Right atrium auricular region (tissue), 2 donors: ENCODE results near the gene ZRANB3. TPM values are rescaled to one million over a fixed set of nuclear protein-coding genes. Genes with fewer than 3 reads are reported as not detected.

ENCODE experiments used
- DNase-seq: peaks from one replicate; pipeline ENCODE4 v3.0.0-alpha.2; 2019; ENCODE audit warnings: low spot score
- H3K27ac ChIP-seq, 2 donors: fragments of 200-600 bp; sonication (generic); 1 replicate in 1 of 2; 2 replicates in 1 of 2; pipeline ENCODE4 v1.5.1; 2016 to 2019
- H3K27me3 ChIP-seq, 2 donors: fragments of 200-600 bp; sonication (generic); one replicate each; pipeline versions ENCODE4 v1.5.1 to v1.6.0; 2017 to 2019
- H3K36me3 ChIP-seq: fragments of 200-600 bp; sonication (generic); one replicate; pipeline ENCODE4 v1.5.1; 2016
- H3K4me1 ChIP-seq, 2 donors: fragments of 200-600 bp; sonication (generic); one replicate each; pipeline versions ENCODE4 v1.5.1 to v1.6.0; 2017 to 2019
- H3K4me3 ChIP-seq, 2 donors: fragments of 200-600 bp; sonication (generic); 1 replicate in 1 of 2; 2 replicates in 1 of 2; pipeline ENCODE4 v1.5.1; 2017 to 2019; ENCODE audit warnings: mild to moderate bottlenecking in 1 of 2, moderate library complexity in 1 of 2
- H3K9me3 ChIP-seq, 2 donors: fragments of 200-600 bp; sonication (generic); one replicate each; pipeline ENCODE4 v1.5.1; 2019
- total RNA-seq, 2 donors: library from RNA; depleted of rRNA; stranded (reverse); fragments of >200 nt; gene quantifications; one replicate each; pipeline ENCODE4 v1.1.0, GENCODE V29; 2016
- TF ChIP-seq, protein P1 (sequence below), 2 donors: fragments of 200-600 bp; sonication (generic); IDR thresholded peaks; one replicate each; pipeline ENCODE4 v1.5.1; 2019; ENCODE audit warnings: antibody characterized with exemption in 2 of 2

Gene ZRANB3
- total RNA-seq, 2 donors from 2014 or later, result 1.6 to 2.3 TPM

DNA sequence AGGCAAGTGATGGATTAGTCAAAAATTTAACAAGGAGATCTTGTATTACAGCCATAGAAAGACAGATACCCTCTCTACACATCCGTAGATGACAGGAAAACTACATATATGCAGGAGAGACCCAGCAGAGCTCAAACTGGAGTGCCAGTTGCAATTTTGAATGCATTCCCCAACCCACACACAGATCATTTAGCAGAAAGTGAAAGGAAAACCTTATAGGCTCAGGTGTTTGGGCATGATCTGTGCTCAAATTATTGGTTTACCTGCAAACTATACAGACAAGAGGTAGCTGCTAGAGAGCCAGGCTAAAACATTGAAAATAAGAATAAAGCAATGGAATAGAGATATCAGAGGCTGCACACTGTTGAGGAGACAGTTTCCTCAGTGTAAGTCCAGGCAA lies 427.2 kb downstream of the ZRANB3 start:
- Histone ChIP-seq H3K36me3 (no peaks in the 10 kb centered on the region), H3K4me3 (no peak overlapping the region), H3K27ac (no peak overlapping the region), H3K9me3 (no peaks in the 10 kb centered on the region), H3K27me3 (no peaks in the 10 kb centered on the region), H3K4me1 (peaks cover 0 to 6% of the 10 kb centered on the region in 2 donors)
- no peak for DNase-seq
- TF ChIP-seq, protein P1, sequence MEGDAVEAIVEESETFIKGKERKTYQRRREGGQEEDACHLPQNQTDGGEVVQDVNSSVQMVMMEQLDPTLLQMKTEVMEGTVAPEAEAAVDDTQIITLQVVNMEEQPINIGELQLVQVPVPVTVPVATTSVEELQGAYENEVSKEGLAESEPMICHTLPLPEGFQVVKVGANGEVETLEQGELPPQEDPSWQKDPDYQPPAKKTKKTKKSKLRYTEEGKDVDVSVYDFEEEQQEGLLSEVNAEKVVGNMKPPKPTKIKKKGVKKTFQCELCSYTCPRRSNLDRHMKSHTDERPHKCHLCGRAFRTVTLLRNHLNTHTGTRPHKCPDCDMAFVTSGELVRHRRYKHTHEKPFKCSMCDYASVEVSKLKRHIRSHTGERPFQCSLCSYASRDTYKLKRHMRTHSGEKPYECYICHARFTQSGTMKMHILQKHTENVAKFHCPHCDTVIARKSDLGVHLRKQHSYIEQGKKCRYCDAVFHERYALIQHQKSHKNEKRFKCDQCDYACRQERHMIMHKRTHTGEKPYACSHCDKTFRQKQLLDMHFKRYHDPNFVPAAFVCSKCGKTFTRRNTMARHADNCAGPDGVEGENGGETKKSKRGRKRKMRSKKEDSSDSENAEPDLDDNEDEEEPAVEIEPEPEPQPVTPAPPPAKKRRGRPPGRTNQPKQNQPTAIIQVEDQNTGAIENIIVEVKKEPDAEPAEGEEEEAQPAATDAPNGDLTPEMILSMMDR (IDR thresholded peaks at IDR 0.05), result no peak

DNA sequence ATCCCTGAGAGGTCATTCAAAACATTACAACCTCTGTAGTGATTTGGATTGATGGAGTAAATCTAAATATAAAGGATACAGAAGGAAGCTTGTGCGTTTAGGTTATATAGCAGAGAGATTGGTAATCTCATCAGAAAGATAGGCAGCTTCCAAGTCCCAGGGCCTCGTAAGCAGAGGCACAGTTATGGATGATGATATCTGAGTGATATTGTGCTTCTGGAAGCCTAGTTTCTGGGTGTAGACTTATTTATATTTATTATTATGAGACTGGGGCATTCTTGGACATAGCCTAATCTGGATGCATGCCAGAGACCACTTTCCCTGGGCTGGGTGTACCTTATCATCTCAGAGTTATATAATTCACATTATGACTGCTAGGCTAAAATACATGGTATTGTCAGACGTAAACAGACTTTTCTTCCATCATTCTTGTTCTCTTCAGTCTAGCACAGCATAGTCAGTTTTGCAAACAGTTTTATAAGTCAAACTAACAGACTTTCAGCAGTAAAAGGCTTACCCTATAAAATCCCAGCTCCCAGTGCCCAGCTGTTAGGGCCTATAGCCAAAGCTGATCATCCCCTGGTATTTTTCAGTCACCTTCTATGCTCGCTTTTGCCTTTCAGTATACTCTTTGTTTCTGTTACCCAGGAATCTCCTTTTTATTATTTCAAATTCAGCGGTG lies 431.1 kb downstream of the ZRANB3 start:
- Histone ChIP-seq H3K4me1 (peaks cover 0 to 6% of the 10 kb centered on the region in 2 donors), H3K36me3 (no peaks in the 10 kb centered on the region), H3K9me3 (no peaks in the 10 kb centered on the region), H3K27ac (no peak overlapping the region), H3K4me3 (no peak overlapping the region), H3K27me3 (no peaks in the 10 kb centered on the region)
- TF ChIP-seq, protein P1 (IDR thresholded peaks at IDR 0.05), result no peak
- no peak for DNase-seq

DNA sequence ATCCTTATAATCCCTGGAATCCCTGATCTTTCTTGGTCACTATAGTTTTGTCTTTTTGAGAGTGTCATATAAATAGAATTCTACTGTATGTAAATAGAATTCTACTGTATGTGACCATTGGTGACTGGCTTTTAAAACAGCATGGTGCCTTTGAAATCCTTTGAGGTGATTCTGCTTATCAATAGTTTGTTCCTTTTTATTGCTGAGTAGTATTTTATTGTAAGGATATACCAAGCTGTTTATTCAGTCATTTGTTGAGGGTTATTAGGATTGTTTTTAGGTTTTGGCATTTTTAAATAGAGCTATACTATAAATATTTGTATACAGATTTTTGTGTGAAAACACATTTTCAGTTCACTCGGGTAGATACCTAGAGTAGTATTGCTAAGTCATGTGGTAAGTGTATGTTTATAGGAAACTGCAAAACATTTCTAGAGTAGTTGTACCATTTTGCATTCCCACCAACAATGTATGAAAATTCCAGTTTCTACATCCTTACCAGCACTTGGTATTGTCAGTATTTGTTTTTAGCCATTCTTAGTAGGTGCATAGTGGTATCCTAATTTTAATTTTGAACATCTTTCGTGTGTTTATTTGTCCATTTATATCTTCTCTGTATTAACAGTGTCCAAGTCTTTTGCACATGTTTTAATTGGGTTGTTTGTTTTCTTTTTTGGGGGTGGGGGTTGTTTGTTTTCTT lies 433.3 kb downstream of the ZRANB3 start:
- no peak for DNase-seq
- TF ChIP-seq, protein P1 (IDR thresholded peaks at IDR 0.05), result no peak
- Histone ChIP-seq H3K27ac (no peak overlapping the region), H3K4me3 (no peak overlapping the region), H3K9me3 (no peaks in the 10 kb centered on the region), H3K27me3 (no peaks in the 10 kb centered on the region), H3K36me3 (peaks cover 13% of the 10 kb centered on the region), H3K4me1 (peaks cover 0 to 6% of the 10 kb centered on the region in 2 donors)

DNA sequence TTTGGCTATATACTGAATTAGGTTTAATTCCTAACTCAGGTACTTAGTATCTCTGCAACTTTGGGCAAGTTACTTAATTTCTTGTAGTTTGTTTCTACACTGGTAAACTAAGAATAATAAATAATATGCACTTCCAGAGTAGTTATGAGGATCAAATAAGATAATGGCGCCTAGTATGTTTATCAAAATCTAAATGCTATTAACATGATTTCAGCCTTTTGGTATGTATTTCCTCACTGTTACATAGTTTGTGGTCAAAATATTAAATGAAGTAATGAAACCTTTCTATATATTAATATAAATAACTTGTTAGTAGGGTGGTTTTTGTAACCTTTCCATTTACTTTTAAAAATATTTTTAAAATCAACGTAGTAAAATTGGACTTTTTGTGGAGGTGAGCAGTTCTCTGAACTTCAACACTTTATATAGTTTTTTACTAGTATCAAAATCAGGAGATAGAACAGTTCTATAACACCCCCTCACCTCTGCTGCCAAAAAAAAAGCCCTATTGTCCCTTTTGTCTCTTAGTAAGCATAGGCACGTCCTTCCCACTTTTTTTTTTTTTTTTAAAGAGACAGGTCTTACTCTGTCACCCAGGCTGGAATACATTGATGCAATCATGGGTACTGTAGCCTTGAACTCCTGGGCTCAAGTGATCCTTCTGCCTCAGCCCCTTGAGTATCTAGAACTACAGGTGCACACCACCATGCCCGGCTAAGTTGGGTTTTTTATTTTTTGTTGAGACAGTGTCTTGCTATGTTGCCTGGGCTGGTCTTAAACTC lies 434.2 kb downstream of the ZRANB3 start:
- no peak for DNase-seq
- Histone ChIP-seq H3K4me1 (peaks cover 0 to 6% of the 10 kb centered on the region in 2 donors), H3K27me3 (no peaks in the 10 kb centered on the region), H3K36me3 (peaks cover 13% of the 10 kb centered on the region), H3K9me3 (no peaks in the 10 kb centered on the region), H3K27ac (no peak overlapping the region), H3K4me3 (no peak overlapping the region)
- TF ChIP-seq, protein P1 (IDR thresholded peaks at IDR 0.05), result no peak

DNA sequence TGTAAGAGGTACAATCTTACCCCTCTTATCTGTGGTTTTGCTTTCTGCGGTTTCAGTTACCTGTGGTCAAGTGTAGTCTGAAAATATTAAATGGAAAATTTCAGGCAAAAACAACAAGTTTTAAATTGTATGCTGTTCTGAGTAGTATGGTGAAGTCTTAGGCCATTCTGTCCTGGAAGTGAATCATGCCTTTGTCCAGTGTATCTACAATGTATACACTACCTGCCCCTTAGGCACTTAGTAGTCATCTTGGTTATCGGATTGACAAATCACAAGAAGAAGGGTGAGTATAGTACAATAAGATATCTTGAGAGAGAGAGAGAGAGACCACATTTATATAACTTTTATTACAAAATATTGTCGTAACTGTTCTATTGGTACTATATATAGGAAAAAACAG lies 435.4 kb downstream of the ZRANB3 start:
- peaks cover 13% of the 10 kb centered on the region for H3K36me3 ChIP-seq
- no peaks in the 10 kb centered on the region for H3K27me3 ChIP-seq
- TF ChIP-seq, protein P1 (IDR thresholded peaks at IDR 0.05), result no peak

More for the DNA sequence above, 435.4 kb downstream of the ZRANB3 start:
- H3K27ac ChIP-seq, result no peak overlapping the region
- peaks cover 0 to 1% of the 10 kb centered on the region in 2 donors for H3K4me1 ChIP-seq
- no peaks in the 10 kb centered on the region for H3K9me3 ChIP-seq
- no peak overlapping the region for H3K4me3 ChIP-seq
- no peak for DNase-seq
